CD4-positive, alpha-beta T cell (primary cell): ENCODE results near the gene ARL13B. TPM values are rescaled to one million over a fixed set of nuclear protein-coding genes. Genes with fewer than 3 reads are reported as not detected.

Experiments
- ATAC-seq: fragments of 200-7000 bp; cut with Tn5 transposase; one replicate; pipeline ENCODE4 v1.10.0; 2022; ENCODE audit warnings: mild to moderate bottlenecking; ENCODE audit not compliant: poor library complexity
- CTCF ChIA-PET: fragments of 350-600 bp; sonication (Branson Sonifier 250); formaldehyde crosslinking; loops from one replicate; lab custom pipeline; 2021; ENCODE audit warnings: antibody characterized with exemption, inconsistent platforms; lab: Charles Lee
- POLR2A ChIA-PET: fragments of 350-600 bp; sonication (Branson Sonifier 250); formaldehyde crosslinking; loops from one replicate; lab custom pipeline; 2021; ENCODE audit warnings: antibody characterized with exemption, inconsistent platforms; lab: Charles Lee
- DNase-seq, 14 experiments: peaks; one replicate each; pipeline ENCODE4 v3.0.0-alpha.2; 2013 to 2020; ENCODE audit warnings: mixed read lengths in 2 of 14
- H3K27ac ChIP-seq, 2 donors: one replicate each; pipeline versions ENCODE4 v1.5.1 to v1.7.0; 2013; ENCODE audit warnings: low read length in 2 of 2, low read depth in 1 of 2, mild to moderate bottlenecking in 1 of 2
- H3K27me3 ChIP-seq, 2 experiments: 1 replicate in 1 of 2; 2 replicates in 1 of 2; pipeline versions ENCODE4 v1.6.1 to v1.7.0; 2013; ENCODE audit warnings: low read length in 2 of 2, control low read depth in 1 of 2, mild to moderate bottlenecking in 1 of 2, moderate library complexity in 1 of 2; ENCODE audit not compliant: insufficient read depth in 2 of 2, control insufficient read depth in 1 of 2
- H3K36me3 ChIP-seq: one replicate; pipeline ENCODE4 v1.6.1; 2013; ENCODE audit warnings: low read length, control low read depth; ENCODE audit not compliant: insufficient read depth
- H3K4me1 ChIP-seq: one replicate; pipeline ENCODE4 v1.6.1; 2013; ENCODE audit warnings: low read length, control low read depth; ENCODE audit not compliant: insufficient read depth
- H3K4me3 ChIP-seq: one replicate; pipeline ENCODE4 v1.5.1; 2013; ENCODE audit warnings: mild to moderate bottlenecking, low read length, moderate library complexity
- H3K9me3 ChIP-seq, 2 experiments: 1 replicate in 1 of 2; 2 replicates in 1 of 2; pipeline versions ENCODE4 v1.6.1 to v1.7.0; 2013; ENCODE audit warnings: low read length in 2 of 2, mild to moderate bottlenecking in 2 of 2, control low read depth in 1 of 2, moderate library complexity in 1 of 2; ENCODE audit not compliant: control insufficient read depth in 1 of 2, insufficient read depth in 1 of 2
- H3K27ac Mint-ChIP-seq: one replicate; pipeline ENCODE4 v1.8.0; 2020; ENCODE audit warnings: mixed read lengths
- H3K27me3 Mint-ChIP-seq: one replicate; pipeline ENCODE4 v1.8.0; 2021; ENCODE audit warnings: mixed read lengths
- H3K36me3 Mint-ChIP-seq: one replicate; pipeline ENCODE4 v1.8.0; 2021; ENCODE audit warnings: low read depth, mixed read lengths
- H3K4me1 Mint-ChIP-seq: one replicate; pipeline ENCODE4 v1.8.0; 2021; ENCODE audit warnings: low read depth, mixed read lengths
- H3K4me3 Mint-ChIP-seq: one replicate; pipeline ENCODE4 v1.8.0; 2020; ENCODE audit warnings: mild to moderate bottlenecking, mixed read lengths
- H3K9me3 Mint-ChIP-seq: one replicate; pipeline ENCODE4 v1.8.0; 2020; ENCODE audit warnings: mixed read lengths
- intact Hi-C, 2 experiments: fragments of 100-400 bp; cut with DNase I in 1 of 2; cut with micrococcal nuclease in 1 of 2; formaldehyde crosslinking; loops; one replicate each; pipeline versions ENCODE4 v1.15.1 to v1.9.0; 2023 to 2025; cut with DNase I, micrococcal nuclease
- total RNA-seq, 174 experiments: library from RNA in 2 of 174; stranded (reverse) in 2 of 174; gene quantifications; one replicate each; pipeline ENCODE4 v1.2.3 and lab custom pipeline; 2021 to 2026
- TF ChIP-seq, protein P1 (sequence below): fragments of 200-600 bp; IDR thresholded peaks from one replicate; pipeline ENCODE4 v1.8.0; 2022; ENCODE audit warnings: antibody characterized with exemption, mild to moderate bottlenecking

ARL13B gene
- total RNA-seq, 2 experiments from 2014 or later: 3.4 to 4.4 TPM

DNA sequence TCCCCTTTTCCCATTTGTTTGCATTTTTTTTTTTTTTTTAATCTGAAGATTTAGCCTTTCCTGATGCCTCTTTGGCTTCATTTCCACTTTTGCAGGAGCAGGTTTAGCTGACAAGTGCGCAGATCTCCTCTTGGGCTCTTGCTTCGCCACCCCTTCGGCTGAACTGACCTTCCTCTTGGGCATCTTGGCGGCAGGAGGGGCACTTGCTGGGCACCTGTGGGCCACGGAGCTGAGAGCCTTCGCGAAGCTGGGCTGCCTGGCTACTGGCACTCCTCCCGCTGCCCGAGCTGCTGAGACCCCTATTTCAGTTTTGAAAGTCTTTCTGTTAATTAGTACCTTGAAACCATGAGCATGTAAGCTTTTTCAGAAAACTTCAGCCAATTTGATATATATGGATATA is 8.8 kb downstream of the ARL13B start:
- H3K4me1 Mint-ChIP-seq: no peaks in the 10 kb centered on the region
- no peak overlapping the region for H3K27ac ChIP-seq
- H3K4me3 ChIP-seq: no peak overlapping the region
- no peaks in the 10 kb centered on the region for H3K27me3 Mint-ChIP-seq
- H3K4me3 Mint-ChIP-seq: no peak overlapping the region
- H3K36me3 Mint-ChIP-seq: no peaks in the 10 kb centered on the region
- no peak overlapping the region for H3K27ac Mint-ChIP-seq
- ChIA-PET POLR2A (interaction anchor here (1.1 to 1.2 kb wide), 2 partner anchors 9 to 73 kb away, joined by 3 to 4 read pairs; partner anchors contain the start of genes ARL13B and DHFR2), CTCF (interaction anchor here (0.8 kb wide), 1 partner anchor 33 kb away, joined by 3 read pairs; no protein-coding TSS in a partner anchor)
- no peaks in the 10 kb centered on the region for H3K27me3 ChIP-seq
- TF ChIP-seq, protein P1, sequence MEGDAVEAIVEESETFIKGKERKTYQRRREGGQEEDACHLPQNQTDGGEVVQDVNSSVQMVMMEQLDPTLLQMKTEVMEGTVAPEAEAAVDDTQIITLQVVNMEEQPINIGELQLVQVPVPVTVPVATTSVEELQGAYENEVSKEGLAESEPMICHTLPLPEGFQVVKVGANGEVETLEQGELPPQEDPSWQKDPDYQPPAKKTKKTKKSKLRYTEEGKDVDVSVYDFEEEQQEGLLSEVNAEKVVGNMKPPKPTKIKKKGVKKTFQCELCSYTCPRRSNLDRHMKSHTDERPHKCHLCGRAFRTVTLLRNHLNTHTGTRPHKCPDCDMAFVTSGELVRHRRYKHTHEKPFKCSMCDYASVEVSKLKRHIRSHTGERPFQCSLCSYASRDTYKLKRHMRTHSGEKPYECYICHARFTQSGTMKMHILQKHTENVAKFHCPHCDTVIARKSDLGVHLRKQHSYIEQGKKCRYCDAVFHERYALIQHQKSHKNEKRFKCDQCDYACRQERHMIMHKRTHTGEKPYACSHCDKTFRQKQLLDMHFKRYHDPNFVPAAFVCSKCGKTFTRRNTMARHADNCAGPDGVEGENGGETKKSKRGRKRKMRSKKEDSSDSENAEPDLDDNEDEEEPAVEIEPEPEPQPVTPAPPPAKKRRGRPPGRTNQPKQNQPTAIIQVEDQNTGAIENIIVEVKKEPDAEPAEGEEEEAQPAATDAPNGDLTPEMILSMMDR: no peak
- intact Hi-C loops: no loop called here
- no peaks in the 10 kb centered on the region for H3K9me3 Mint-ChIP-seq
- no peaks in the 10 kb centered on the region for H3K4me1 ChIP-seq
- no peaks in the 10 kb centered on the region for H3K9me3 ChIP-seq
- no peak for DNase-seq
- no peak for ATAC-seq
- no peaks in the 10 kb centered on the region for H3K36me3 ChIP-seq

DNA sequence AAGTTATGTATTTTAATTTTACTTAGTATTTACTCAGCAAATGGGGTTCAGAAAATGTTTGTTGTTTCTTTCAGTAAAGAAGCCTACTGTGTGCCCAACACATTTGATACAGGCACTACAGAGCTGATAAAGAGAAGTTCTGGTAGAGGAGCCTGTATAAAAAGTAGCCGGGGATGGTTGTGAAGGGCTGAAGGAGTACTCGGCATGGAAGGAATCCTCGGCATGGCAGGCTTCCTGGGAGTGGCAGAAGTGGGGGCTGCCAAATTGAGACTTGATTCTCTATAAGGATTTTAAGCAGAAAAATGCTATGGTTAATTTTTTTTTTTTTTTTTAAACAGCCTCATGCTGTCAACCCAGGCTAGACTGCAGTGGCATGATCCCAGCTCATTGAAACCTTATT is 9.3 kb downstream of the ARL13B start:
- no peak overlapping the region for H3K4me3 Mint-ChIP-seq
- intact Hi-C loops: no loop called here
- Histone ChIP-seq H3K27ac (no peak overlapping the region), H3K9me3 (no peaks in the 10 kb centered on the region), H3K27me3 (no peaks in the 10 kb centered on the region), H3K4me3 (no peak overlapping the region), H3K4me1 (no peaks in the 10 kb centered on the region), H3K36me3 (no peaks in the 10 kb centered on the region)
- no peaks in the 10 kb centered on the region for H3K27me3 Mint-ChIP-seq
- no peaks in the 10 kb centered on the region for H3K4me1 Mint-ChIP-seq
- ATAC-seq (no peak), DNase-seq (no peak)
- TF ChIP-seq, protein P1: no peak
- no peaks in the 10 kb centered on the region for H3K9me3 Mint-ChIP-seq
- POLR2A ChIA-PET: interaction anchor here (1.1 to 1.2 kb wide), 2 partner anchors 10 to 73 kb away, joined by 3 to 4 read pairs; partner anchors contain the start of genes ARL13B and DHFR2
- no peak overlapping the region for H3K27ac Mint-ChIP-seq
- CTCF ChIA-PET: interaction anchor here (0.8 kb wide), 1 partner anchor 33 kb away, joined by 3 read pairs; no protein-coding TSS in a partner anchor
- no peaks in the 10 kb centered on the region for H3K36me3 Mint-ChIP-seq

DNA sequence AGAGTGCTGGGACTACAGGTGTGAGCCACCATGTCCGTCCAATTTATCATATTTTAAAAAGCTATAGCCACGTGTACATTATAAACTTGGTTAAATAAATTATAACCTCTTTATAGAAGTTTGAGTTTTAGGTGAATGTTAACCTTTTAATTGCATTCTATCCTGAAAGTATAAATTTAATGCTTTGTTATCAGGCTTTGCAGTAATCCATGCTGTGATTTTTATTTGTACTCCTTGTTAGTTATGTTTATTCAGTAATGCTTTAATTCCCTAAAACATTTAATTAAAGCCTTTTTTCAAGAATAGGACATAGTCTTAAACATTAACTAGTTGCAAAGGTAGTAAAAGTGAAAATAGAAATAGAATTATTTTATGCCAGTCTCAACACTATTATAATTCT is 11.7 kb downstream of the ARL13B start:
- no peaks in the 10 kb centered on the region for H3K36me3 Mint-ChIP-seq

More for the DNA sequence above, 11.7 kb downstream of the ARL13B start:
- CTCF ChIA-PET: no interaction called here
- no peak overlapping the region for H3K4me3 ChIP-seq
- intact Hi-C loops: no loop called here
- POLR2A ChIA-PET: no interaction called here
- H3K4me1 ChIP-seq: no peaks in the 10 kb centered on the region
- TF ChIP-seq, protein P1: no peak
- Mint-ChIP-seq H3K9me3 (no peaks in the 10 kb centered on the region), H3K4me3 (no peak overlapping the region), H3K4me1 (no peaks in the 10 kb centered on the region), H3K27me3 (no peaks in the 10 kb centered on the region), H3K27ac (no peak overlapping the region)
- no peaks in the 10 kb centered on the region for H3K9me3 ChIP-seq
- no peaks in the 10 kb centered on the region for H3K36me3 ChIP-seq
- no peak for DNase-seq
- ATAC-seq: no peak
- H3K27me3 ChIP-seq: no peaks in the 10 kb centered on the region
- no peak overlapping the region for H3K27ac ChIP-seq
